Sigmoid colon (tissue), 4 donors: Measurements from ENCODE around the gene STRA8.

Source experiments
- CTCF ChIP-seq, 4 experiments: fragments of 450-650 bp in 3 of 4; fragments of 200-600 bp in 1 of 4; IDR thresholded peaks; one replicate each; pipeline ENCODE4 v1.5.1; 2016 to 2019; ENCODE audit warnings: antibody characterized with exemption in 4 of 4, mild to moderate bottlenecking in 3 of 4, moderate library complexity in 2 of 4
- EP300 ChIP-seq, 4 donors: sonication (generic); formaldehyde crosslinking; IDR thresholded peaks; one replicate each; pipeline ENCODE4 v1.6.1; 2017; ENCODE audit warnings: antibody characterized with exemption in 4 of 4

- no peak for TF ChIP-seq CTCF (IDR thresholded peaks at IDR 0.05)
- no peak for TF ChIP-seq EP300 (IDR thresholded peaks at IDR 0.05)
These were observed 45.2 kb upstream of the STRA8 start for GRCh38 chr7:135188298-135188984.
